GM23338 (cell line): Measurements from ENCODE around the gene UHRF1. TPM values are rescaled to one million over a fixed set of nuclear protein-coding genes. Genes with fewer than 3 reads are reported as not detected.
A peak's percentile ranks its signal among the peaks of the same experiment; 100 is the strongest.
"Not testable (repeated sequence)": the region's sequence is repeated elsewhere in the genome, so short reads cannot be mapped to it uniquely, and the experiment has no call there.

ENCODE experiments used
- ATAC-seq: fragments of 200-7000 bp; cut with Tn5 transposase; 3 replicates; pipeline ENCODE4 v1.9.1; 2020
- DNase-seq: peaks from one replicate; pipeline ENCODE4 v3.0.0-alpha.2; 2015; ENCODE audit warnings: low spot score
- H2AFZ ChIP-seq: fragments of 200-600 bp; sonication (generic); 2 replicates; pipeline ENCODE4 v1.8.0; 2016; ENCODE audit warnings: antibody characterized with exemption, mild to moderate bottlenecking, moderate library complexity
- H3F3A ChIP-seq: fragments of 200-600 bp; sonication (generic); replicated peaks from 2 replicates; pipeline ENCODE4 v1.8.0; 2017; ENCODE audit warnings: antibody characterized with exemption, mixed run types, low read depth
- H3K27ac ChIP-seq: fragments of 200-600 bp; sonication (generic); 2 replicates; pipeline ENCODE4 v1.6.1; 2016; ENCODE audit warnings: low read depth
- H3K27me3 ChIP-seq: fragments of 200-600 bp; sonication (generic); 2 replicates; pipeline ENCODE4 v1.8.0; 2016; ENCODE audit warnings: mild to moderate bottlenecking, mixed run types, moderate library complexity; ENCODE audit not compliant: insufficient read depth
- H3K36me3 ChIP-seq: fragments of 200-600 bp; sonication (generic); 2 replicates; pipeline ENCODE4 v1.8.0; 2016; ENCODE audit warnings: mild to moderate bottlenecking; ENCODE audit not compliant: insufficient read depth
- H3K4me1 ChIP-seq: fragments of 200-600 bp; sonication (generic); 2 replicates; pipeline ENCODE4 v1.8.0; 2016; ENCODE audit warnings: mild to moderate bottlenecking, moderate library complexity; ENCODE audit not compliant: insufficient read depth
- H3K4me2 ChIP-seq: fragments of 200-600 bp; sonication (generic); 2 replicates; pipeline ENCODE4 v1.7.1; 2017; ENCODE audit warnings: mixed run types
- H3K4me3 ChIP-seq: fragments of 200-600 bp; sonication (generic); 2 replicates; pipeline ENCODE4 v1.6.1; 2016; ENCODE audit warnings: mixed run types
- H3K79me2 ChIP-seq: fragments of 200-600 bp; sonication (generic); replicated peaks from 2 replicates; pipeline ENCODE4 v1.8.0; 2017; ENCODE audit warnings: mild to moderate bottlenecking; ENCODE audit not compliant: insufficient read depth
- H3K9me2 ChIP-seq: fragments of 200-600 bp; sonication (generic); 2 replicates; pipeline ENCODE4 v1.8.0; 2017; ENCODE audit not compliant: insufficient read depth
- H4K20me1 ChIP-seq: fragments of 200-600 bp; sonication (generic); replicated peaks from 2 replicates; pipeline ENCODE4 v1.8.0; 2017; ENCODE audit warnings: mild to moderate bottlenecking; ENCODE audit not compliant: insufficient read depth
- H3K27ac Mint-ChIP-seq: 2 replicates; pipeline ENCODE4 v1.8.0; 2020; ENCODE audit warnings: inconsistent platforms, mild to moderate bottlenecking, moderate library complexity, mixed read lengths
- H3K27me3 Mint-ChIP-seq: 3 replicates; pipeline ENCODE4 v1.8.0; 2022; ENCODE audit warnings: low read depth, mild to moderate bottlenecking, moderate library complexity, mixed read lengths, inconsistent platforms; ENCODE audit not compliant: insufficient read depth, poor library complexity
- H3K36me3 Mint-ChIP-seq: 3 replicates; pipeline ENCODE4 v1.8.0; 2021; ENCODE audit warnings: low read depth, mild to moderate bottlenecking, inconsistent platforms, moderate library complexity, mixed read lengths
- H3K4me1 Mint-ChIP-seq: 3 replicates; pipeline ENCODE4 v1.8.0; 2020; ENCODE audit warnings: mild to moderate bottlenecking, inconsistent platforms, mixed read lengths
- H3K4me3 Mint-ChIP-seq: 3 replicates; pipeline ENCODE4 v1.8.0; 2021; ENCODE audit warnings: moderate library complexity, mild to moderate bottlenecking, inconsistent platforms, mixed read lengths
- H3K9me3 Mint-ChIP-seq: 3 replicates; pipeline ENCODE4 v1.8.0; 2020; ENCODE audit warnings: moderate library complexity, mild to moderate bottlenecking, inconsistent platforms, mixed read lengths
- CTCF ChIP-seq, 2 experiments: fragments of 200-600 bp in 1 of 2; sonication (generic) in 1 of 2; conservative IDR thresholded peaks; 2 replicates each; pipeline versions ENCODE4 v1.5.1 to v1.6.1; 2016 to 2017; ENCODE audit warnings: antibody characterized with exemption in 2 of 2, low read depth in 2 of 2, mild to moderate bottlenecking in 2 of 2, moderate library complexity in 1 of 2
- EZH2 ChIP-seq: fragments of 200-600 bp; sonication (generic); IDR thresholded peaks from one replicate; pipeline ENCODE4 v1.8.0; 2017; ENCODE audit warnings: antibody characterized with exemption, mild to moderate bottlenecking, low read depth; ENCODE audit not compliant: unreplicated experiment
- JUNB ChIP-seq: IDR thresholded peaks from one replicate; pipeline ENCODE4 v1.6.1; 2016; ENCODE audit warnings: antibody characterized with exemption; ENCODE audit not compliant: unreplicated experiment
- NANOG ChIP-seq: IDR thresholded peaks from 2 replicates; pipeline ENCODE4 v1.6.1; 2016; ENCODE audit warnings: antibody characterized with exemption, borderline replicate concordance
- REST ChIP-seq: IDR thresholded peaks from one replicate; pipeline ENCODE4 v1.6.1; 2018; ENCODE audit warnings: antibody characterized with exemption; ENCODE audit not compliant: unreplicated experiment
- STAT1 ChIP-seq: IDR thresholded peaks from one replicate; pipeline ENCODE4 v1.6.1; 2016; ENCODE audit warnings: antibody characterized with exemption; ENCODE audit not compliant: unreplicated experiment
- ZNF331 ChIP-seq: fragments of 250-450 bp; sonication (Bioruptor Pico); IDR thresholded peaks from 2 replicates; pipeline ENCODE4 v1.5.0; 2020; ENCODE audit warnings: low read depth, mild to moderate bottlenecking, moderate library complexity
- polyA plus RNA-seq: library from polyadenylated mRNA; unstranded; fragments of >200 nt; fragmentation: Nextera tagmentation; extraction: Ambion mirVana; gene quantifications from 2 replicates; pipeline ENCODE4 v1.2.1, GENCODE V29; 2016
- total RNA-seq: library from RNA; depleted of rRNA; stranded (reverse); fragments of >200 nt; shearing (Covaris generic); gene quantifications from 2 replicates; pipeline ENCODE4 v1.2.3, GENCODE V29; 2014

Gene UHRF1
- total and polyA plus RNA-seq, 2 experiments from 2014 or later: 20.3 to 45.7 TPM

GRCh38 chr19:4939466-4939865, 30.2 kb downstream of the UHRF1 start (continued):
- TF ChIP-seq CTCF (conservative IDR thresholded peaks at IDR 0.05; ENCODE audit: low read depth in 2 of 2): no peak

GRCh38 chr19:4941638-4942169, 32.4 kb downstream of the UHRF1 start:
- H3K27ac ChIP-seq, H3K4me3 ChIP-seq, H3K36me3 ChIP-seq, H3K4me3 Mint-ChIP-seq, DNase-seq, H2AFZ ChIP-seq, H3K4me1 Mint-ChIP-seq, H3K27me3 ChIP-seq, H3K4me1 ChIP-seq, H3F3A ChIP-seq, H3K9me3 Mint-ChIP-seq, H3K27ac Mint-ChIP-seq, H3K9me2 ChIP-seq, H3K4me2 ChIP-seq, H3K79me2 ChIP-seq: not testable (repeated sequence)
- H4K20me1 ChIP-seq: peaks cover 24% of the 10 kb centered on the region
- ATAC-seq: peak; percentile 67
- TF ChIP-seq CTCF (conservative IDR thresholded peaks at IDR 0.05; ENCODE audit: low read depth in 2 of 2): peak in 1 of 2 experiments; percentile 32; a peak in 2 of 4 replicates
- Mint-ChIP-seq H3K36me3 (peaks cover 62% of the 10 kb centered on the region), H3K27me3 (peaks cover 11% of the 10 kb centered on the region)

- not testable (repeated sequence) for H3K4me1 Mint-ChIP-seq, H3F3A ChIP-seq, DNase-seq, H3K27me3 ChIP-seq, H4K20me1 ChIP-seq, ATAC-seq, H3K4me2 ChIP-seq, H3K4me1 ChIP-seq, H2AFZ ChIP-seq, H3K4me3 ChIP-seq, H3K9me3 Mint-ChIP-seq, H3K27ac ChIP-seq, H3K4me3 Mint-ChIP-seq, H3K9me2 ChIP-seq, H3K27ac Mint-ChIP-seq, H3K79me2 ChIP-seq
- Mint-ChIP-seq H3K27me3 (peaks cover 11% of the 10 kb centered on the region), H3K36me3 (peaks cover 84% of the 10 kb centered on the region)
- H3K36me3 ChIP-seq: peaks cover 26% of the 10 kb centered on the region
Observed at GRCh38 chr19:4950650-4951049, 41.3 kb downstream of the UHRF1 start.

- Histone ChIP-seq H3K27me3 (no peaks in the 10 kb centered on the region), H3K4me3 (no peak overlapping the region), H3K27ac (no peak overlapping the region), H4K20me1 (no peaks in the 10 kb centered on the region), H3K79me2 (no peaks in the 10 kb centered on the region), H2AFZ (no peak overlapping the region), H3K36me3 (peaks cover 26% of the 10 kb centered on the region), H3K4me2 (no peak overlapping the region), H3K9me2 (no peaks in the 10 kb centered on the region), H3K4me1 (no peaks in the 10 kb centered on the region), H3F3A (no peaks in the 10 kb centered on the region)
- Mint-ChIP-seq H3K27me3 (peaks cover 11% of the 10 kb centered on the region), H3K4me3 (no peak overlapping the region), H3K4me1 (peaks cover 3% of the 10 kb centered on the region; the same call in 1 of the 3 replicates), H3K9me3 (no peaks in the 10 kb centered on the region; the same call in 2 of the 3 replicates), H3K36me3 (peaks cover 81% of the 10 kb centered on the region), H3K27ac (no peak overlapping the region)
- no peak for TF ChIP-seq EZH2
- TF ChIP-seq JUNB: no peak
- TF ChIP-seq REST: no peak
- no peak for TF ChIP-seq STAT1
- TF ChIP-seq ZNF331 (CRISPR knock-in tag): no peak
- no peak for TF ChIP-seq NANOG
- DNase-seq (no peak), ATAC-seq (no peak)
Observed at GRCh38 chr19:4951656-4952055, 42.4 kb downstream of the UHRF1 start.
